ENCODE measurements around the gene CDKAL1. TPM values are rescaled to one million over a fixed set of nuclear protein-coding genes. Genes with fewer than 3 reads are reported as not detected.

Gene CDKAL1
- total RNA-seq, 1 donor from 2014 or later = 34.3 TPM

- DNase-seq (ENCODE audit: low spot score, unreplicated experiment) = no peak
- Mint-ChIP-seq H3K4me1 (ENCODE audit: low read depth) (peaks cover 25% of the 10 kb centered on the region), H3K27ac (no peak overlapping the region), H3K36me3 (ENCODE audit: insufficient read depth) (peaks cover 3% of the 10 kb centered on the region), H3K9me3 (ENCODE audit: low read depth) (peaks cover 6% of the 10 kb centered on the region), H3K4me3 (ENCODE audit: low read depth) (no peak overlapping the region), H3K27me3 (no peaks in the 10 kb centered on the region)
- TF ChIP-seq, protein P1, sequence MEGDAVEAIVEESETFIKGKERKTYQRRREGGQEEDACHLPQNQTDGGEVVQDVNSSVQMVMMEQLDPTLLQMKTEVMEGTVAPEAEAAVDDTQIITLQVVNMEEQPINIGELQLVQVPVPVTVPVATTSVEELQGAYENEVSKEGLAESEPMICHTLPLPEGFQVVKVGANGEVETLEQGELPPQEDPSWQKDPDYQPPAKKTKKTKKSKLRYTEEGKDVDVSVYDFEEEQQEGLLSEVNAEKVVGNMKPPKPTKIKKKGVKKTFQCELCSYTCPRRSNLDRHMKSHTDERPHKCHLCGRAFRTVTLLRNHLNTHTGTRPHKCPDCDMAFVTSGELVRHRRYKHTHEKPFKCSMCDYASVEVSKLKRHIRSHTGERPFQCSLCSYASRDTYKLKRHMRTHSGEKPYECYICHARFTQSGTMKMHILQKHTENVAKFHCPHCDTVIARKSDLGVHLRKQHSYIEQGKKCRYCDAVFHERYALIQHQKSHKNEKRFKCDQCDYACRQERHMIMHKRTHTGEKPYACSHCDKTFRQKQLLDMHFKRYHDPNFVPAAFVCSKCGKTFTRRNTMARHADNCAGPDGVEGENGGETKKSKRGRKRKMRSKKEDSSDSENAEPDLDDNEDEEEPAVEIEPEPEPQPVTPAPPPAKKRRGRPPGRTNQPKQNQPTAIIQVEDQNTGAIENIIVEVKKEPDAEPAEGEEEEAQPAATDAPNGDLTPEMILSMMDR (IDR thresholded peaks at IDR 0.05; ENCODE audit: unreplicated experiment) = no peak
Observed at GRCh38 chr6:20678831-20679352, 144.6 kb downstream of the CDKAL1 start.

DNA sequence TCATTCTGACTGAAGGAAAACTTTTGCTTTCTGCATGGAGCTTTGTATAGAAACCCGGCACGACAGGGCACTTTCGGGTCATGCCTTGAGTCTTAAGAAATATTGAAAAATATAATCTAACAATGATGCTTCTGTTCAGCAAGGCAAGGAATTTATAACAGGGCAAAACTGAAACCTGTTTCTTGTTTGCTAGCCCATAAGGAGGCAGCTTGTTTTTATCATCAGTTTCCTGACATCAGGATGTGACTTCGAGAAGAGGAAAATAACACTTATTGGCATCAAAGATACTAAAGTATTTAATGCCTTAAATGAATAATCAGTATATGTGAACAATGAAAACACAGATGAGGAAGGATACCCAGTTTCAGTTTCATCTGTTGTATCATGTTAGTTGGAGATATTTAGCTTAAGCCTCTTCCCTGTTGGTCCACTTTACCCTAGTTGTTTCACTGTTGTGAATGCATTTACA is 146.5 kb downstream of the CDKAL1 start:
- Mint-ChIP-seq H3K4me3 (ENCODE audit: low read depth) (no peak overlapping the region), H3K27me3 (no peaks in the 10 kb centered on the region), H3K9me3 (ENCODE audit: low read depth) (peaks cover 12% of the 10 kb centered on the region), H3K27ac (peak overlapping the region; percentile 9), H3K36me3 (ENCODE audit: insufficient read depth) (peaks cover 8% of the 10 kb centered on the region), H3K4me1 (ENCODE audit: low read depth) (peaks cover 25% of the 10 kb centered on the region)
- DNase-seq (ENCODE audit: low spot score, unreplicated experiment) = no peak
- TF ChIP-seq, protein P1 (IDR thresholded peaks at IDR 0.05; ENCODE audit: unreplicated experiment) = no peak

DNA sequence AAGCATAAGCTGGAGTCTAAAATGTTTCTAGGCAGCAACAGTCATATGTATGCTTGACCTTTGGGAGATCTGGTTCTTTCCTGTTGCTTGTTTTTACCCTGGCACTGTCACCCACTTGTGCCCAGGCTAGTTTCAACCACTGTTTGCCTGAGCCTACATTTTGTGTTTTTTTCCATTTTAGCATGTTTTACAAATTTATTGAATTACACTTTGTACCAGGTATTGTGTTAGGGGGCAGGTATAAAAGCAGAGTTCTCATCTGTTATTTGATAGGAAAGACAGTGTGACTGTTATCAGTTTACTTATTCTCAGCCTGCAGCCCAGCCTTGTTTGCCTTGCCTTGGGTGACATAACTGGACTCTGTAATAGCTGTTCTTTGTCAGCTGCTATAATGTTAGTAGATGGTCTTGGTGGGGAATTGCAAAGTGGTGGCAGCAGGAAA is 147.0 kb downstream of the CDKAL1 start:
- H3K4me1 Mint-ChIP-seq (ENCODE audit: low read depth) = peaks cover 28% of the 10 kb centered on the region
- H3K27me3 Mint-ChIP-seq = no peaks in the 10 kb centered on the region
- peaks cover 12% of the 10 kb centered on the region for H3K9me3 Mint-ChIP-seq (ENCODE audit: low read depth)
- DNase-seq (ENCODE audit: low spot score, unreplicated experiment) = no peak
- H3K4me3 Mint-ChIP-seq (ENCODE audit: low read depth) = no peak overlapping the region
- peak overlapping the region; percentile 88 for H3K27ac Mint-ChIP-seq
- TF ChIP-seq, protein P1 (IDR thresholded peaks at IDR 0.05; ENCODE audit: unreplicated experiment) = no peak
- peaks cover 8% of the 10 kb centered on the region for H3K36me3 Mint-ChIP-seq (ENCODE audit: insufficient read depth)

- Mint-ChIP-seq H3K4me1 (ENCODE audit: low read depth) (peaks cover 46% of the 10 kb centered on the region), H3K27ac (no peak overlapping the region), H3K36me3 (ENCODE audit: insufficient read depth) (peaks cover 7% of the 10 kb centered on the region), H3K9me3 (ENCODE audit: low read depth) (peaks cover 6% of the 10 kb centered on the region), H3K4me3 (ENCODE audit: low read depth) (no peak overlapping the region), H3K27me3 (no peaks in the 10 kb centered on the region)
- no peak for DNase-seq (ENCODE audit: low spot score, unreplicated experiment)
- TF ChIP-seq, protein P1 (IDR thresholded peaks at IDR 0.05; ENCODE audit: unreplicated experiment) = no peak
Observed at GRCh38 chr6:20684474-20684873, 150.2 kb downstream of the CDKAL1 start.

- Mint-ChIP-seq H3K27ac (peak overlapping the region; percentile 71), H3K9me3 (ENCODE audit: low read depth) (peaks cover 6% of the 10 kb centered on the region), H3K27me3 (no peaks in the 10 kb centered on the region), H3K4me3 (ENCODE audit: low read depth) (no peak overlapping the region), H3K4me1 (ENCODE audit: low read depth) (peaks cover 39% of the 10 kb centered on the region), H3K36me3 (ENCODE audit: insufficient read depth) (peaks cover 7% of the 10 kb centered on the region)
- TF ChIP-seq, protein P1 (IDR thresholded peaks at IDR 0.05; ENCODE audit: unreplicated experiment) = peak; percentile 23
- DNase-seq (ENCODE audit: low spot score, unreplicated experiment) = no peak
Observed at GRCh38 chr6:20686142-20686541, 151.9 kb downstream of the CDKAL1 start.

Measured in progenitor cell of endocrine pancreas (in vitro differentiated cells).